GM23338 (cell line): ENCODE results near the gene FAM200C. TPM values are rescaled to one million over a fixed set of nuclear protein-coding genes. Genes with fewer than 3 reads are reported as not detected.
A peak's percentile ranks its signal among the peaks of the same experiment; 100 is the strongest.

Experiments used
- ATAC-seq: fragments of 200-7000 bp; cut with Tn5 transposase; 3 replicates; pipeline ENCODE4 v1.9.1; 2020
- DNase-seq: peaks from one replicate; pipeline ENCODE4 v3.0.0-alpha.2; 2015; ENCODE audit warnings: low spot score
- H2AFZ ChIP-seq: fragments of 200-600 bp; sonication (generic); 2 replicates; pipeline ENCODE4 v1.8.0; 2016; ENCODE audit warnings: antibody characterized with exemption, mild to moderate bottlenecking, moderate library complexity
- H3F3A ChIP-seq: fragments of 200-600 bp; sonication (generic); replicated peaks from 2 replicates; pipeline ENCODE4 v1.8.0; 2017; ENCODE audit warnings: antibody characterized with exemption, mixed run types, low read depth
- H3K27ac ChIP-seq: fragments of 200-600 bp; sonication (generic); 2 replicates; pipeline ENCODE4 v1.6.1; 2016; ENCODE audit warnings: low read depth
- H3K27me3 ChIP-seq: fragments of 200-600 bp; sonication (generic); 2 replicates; pipeline ENCODE4 v1.8.0; 2016; ENCODE audit warnings: mild to moderate bottlenecking, mixed run types, moderate library complexity; ENCODE audit not compliant: insufficient read depth
- H3K36me3 ChIP-seq: fragments of 200-600 bp; sonication (generic); 2 replicates; pipeline ENCODE4 v1.8.0; 2016; ENCODE audit warnings: mild to moderate bottlenecking; ENCODE audit not compliant: insufficient read depth
- H3K4me1 ChIP-seq: fragments of 200-600 bp; sonication (generic); 2 replicates; pipeline ENCODE4 v1.8.0; 2016; ENCODE audit warnings: mild to moderate bottlenecking, moderate library complexity; ENCODE audit not compliant: insufficient read depth
- H3K4me2 ChIP-seq: fragments of 200-600 bp; sonication (generic); 2 replicates; pipeline ENCODE4 v1.7.1; 2017; ENCODE audit warnings: mixed run types
- H3K4me3 ChIP-seq: fragments of 200-600 bp; sonication (generic); 2 replicates; pipeline ENCODE4 v1.6.1; 2016; ENCODE audit warnings: mixed run types
- H3K79me2 ChIP-seq: fragments of 200-600 bp; sonication (generic); replicated peaks from 2 replicates; pipeline ENCODE4 v1.8.0; 2017; ENCODE audit warnings: mild to moderate bottlenecking; ENCODE audit not compliant: insufficient read depth
- H3K9me2 ChIP-seq: fragments of 200-600 bp; sonication (generic); 2 replicates; pipeline ENCODE4 v1.8.0; 2017; ENCODE audit not compliant: insufficient read depth
- H4K20me1 ChIP-seq: fragments of 200-600 bp; sonication (generic); replicated peaks from 2 replicates; pipeline ENCODE4 v1.8.0; 2017; ENCODE audit warnings: mild to moderate bottlenecking; ENCODE audit not compliant: insufficient read depth
- H3K27ac Mint-ChIP-seq: 2 replicates; pipeline ENCODE4 v1.8.0; 2020; ENCODE audit warnings: inconsistent platforms, mild to moderate bottlenecking, moderate library complexity, mixed read lengths
- H3K27me3 Mint-ChIP-seq: 3 replicates; pipeline ENCODE4 v1.8.0; 2022; ENCODE audit warnings: low read depth, mild to moderate bottlenecking, moderate library complexity, mixed read lengths, inconsistent platforms; ENCODE audit not compliant: insufficient read depth, poor library complexity
- H3K36me3 Mint-ChIP-seq: 3 replicates; pipeline ENCODE4 v1.8.0; 2021; ENCODE audit warnings: low read depth, mild to moderate bottlenecking, inconsistent platforms, moderate library complexity, mixed read lengths
- H3K4me1 Mint-ChIP-seq: 3 replicates; pipeline ENCODE4 v1.8.0; 2020; ENCODE audit warnings: mild to moderate bottlenecking, inconsistent platforms, mixed read lengths
- H3K4me3 Mint-ChIP-seq: 3 replicates; pipeline ENCODE4 v1.8.0; 2021; ENCODE audit warnings: moderate library complexity, mild to moderate bottlenecking, inconsistent platforms, mixed read lengths
- H3K9me3 Mint-ChIP-seq: 3 replicates; pipeline ENCODE4 v1.8.0; 2020; ENCODE audit warnings: moderate library complexity, mild to moderate bottlenecking, inconsistent platforms, mixed read lengths
- CREB1 ChIP-seq: fragments of 250-450 bp; sonication (Bioruptor Pico); IDR thresholded peaks from 2 replicates; pipeline ENCODE4 v1.5.0; 2020; ENCODE audit warnings: low read depth, mild to moderate bottlenecking, moderate library complexity
- EZH2 ChIP-seq: fragments of 200-600 bp; sonication (generic); IDR thresholded peaks from one replicate; pipeline ENCODE4 v1.8.0; 2017; ENCODE audit warnings: antibody characterized with exemption, mild to moderate bottlenecking, low read depth; ENCODE audit not compliant: unreplicated experiment
- JUNB ChIP-seq: IDR thresholded peaks from one replicate; pipeline ENCODE4 v1.6.1; 2016; ENCODE audit warnings: antibody characterized with exemption; ENCODE audit not compliant: unreplicated experiment
- NANOG ChIP-seq: IDR thresholded peaks from 2 replicates; pipeline ENCODE4 v1.6.1; 2016; ENCODE audit warnings: antibody characterized with exemption, borderline replicate concordance
- POLR2AphosphoS5 ChIP-seq: IDR thresholded peaks from 2 replicates; pipeline ENCODE4 v1.6.1; 2016; ENCODE audit warnings: antibody characterized with exemption, low read depth
- STAT1 ChIP-seq: IDR thresholded peaks from one replicate; pipeline ENCODE4 v1.6.1; 2016; ENCODE audit warnings: antibody characterized with exemption; ENCODE audit not compliant: unreplicated experiment
- ZNF331 ChIP-seq: fragments of 250-450 bp; sonication (Bioruptor Pico); IDR thresholded peaks from 2 replicates; pipeline ENCODE4 v1.5.0; 2020; ENCODE audit warnings: low read depth, mild to moderate bottlenecking, moderate library complexity
- long read RNA-seq: library from polyadenylated mRNA; unstranded; transcript quantifications from one replicate; pipeline ENCODE4 v2.0.0, GENCODE V29; 2020; ENCODE audit not compliant: unreplicated experiment
- polyA plus RNA-seq: library from polyadenylated mRNA; unstranded; fragments of >200 nt; fragmentation: Nextera tagmentation; extraction: Ambion mirVana; gene quantifications from 2 replicates; pipeline ENCODE4 v1.2.1, GENCODE V29; 2016
- total RNA-seq: library from RNA; depleted of rRNA; stranded (reverse); fragments of >200 nt; shearing (Covaris generic); gene quantifications from 2 replicates; pipeline ENCODE4 v1.2.3, GENCODE V29; 2014; rRNA removed
- TF ChIP-seq, protein P1 (sequence below): fragments of 250-450 bp; sonication (Bioruptor Pico); IDR thresholded peaks from 2 replicates; pipeline ENCODE4 v1.5.0; 2020; ENCODE audit warnings: mild to moderate bottlenecking, moderate library complexity
- TF ChIP-seq, protein P2 (sequence below): IDR thresholded peaks from 2 replicates; pipeline ENCODE4 v1.6.1; 2016; ENCODE audit warnings: antibody characterized with exemption

FAM200C gene
- total RNA-seq (6.9 and 7.4 TPM in 2 replicates), polyA plus RNA-seq (3.3 and 4.6 TPM in 2 replicates)
- long read RNA-seq, partial matches to known transcripts: 0 of 7 reads
- long read RNA-seq, other reads (novel, unspliced or antisense): 2 of 7 reads

DNA sequence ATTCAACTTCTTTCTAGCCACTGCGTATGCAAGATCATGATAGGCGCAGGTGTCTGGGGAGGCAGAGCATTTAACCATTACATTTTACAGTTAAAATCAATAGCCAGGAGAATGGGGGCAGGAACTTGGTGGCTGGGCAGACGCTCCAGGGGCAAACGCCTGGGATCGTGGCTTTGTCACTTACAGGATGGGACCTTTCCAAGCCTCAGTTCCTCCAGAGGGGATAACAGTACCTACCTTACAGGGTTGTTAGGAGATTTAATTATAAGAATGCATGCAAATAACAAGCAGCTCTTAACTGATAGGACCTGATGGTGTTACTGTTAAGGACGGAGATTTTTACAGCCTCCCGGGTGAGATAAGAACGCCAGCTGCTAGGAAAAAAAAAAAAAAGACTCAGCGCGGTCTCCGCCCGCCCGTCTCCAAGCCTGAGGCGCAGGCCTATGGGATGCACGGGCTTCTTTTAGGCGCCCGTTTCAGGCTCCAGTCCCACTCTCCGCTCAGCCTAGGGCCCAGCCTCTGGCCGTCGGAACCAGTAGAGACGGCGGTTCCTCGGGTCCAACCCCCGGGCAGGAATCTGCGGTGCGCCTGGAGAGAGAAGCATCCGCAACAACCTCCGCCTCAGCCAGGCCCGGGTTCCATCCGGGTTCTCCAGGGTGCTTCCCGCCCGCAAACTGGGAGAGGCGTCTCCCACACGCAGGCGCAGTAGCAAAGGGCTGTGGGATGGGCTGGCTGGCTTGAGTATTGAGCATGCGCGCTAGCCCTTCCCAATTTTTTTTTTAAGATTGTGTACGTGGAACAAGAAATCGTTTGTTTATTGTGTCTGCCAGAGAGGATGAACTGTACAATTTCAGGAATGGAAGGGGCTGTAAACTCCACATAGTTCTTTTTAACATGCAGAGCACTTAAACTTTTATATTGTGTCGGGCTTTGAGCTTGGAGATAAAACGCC, at the start of gene FAM200C:
TSS of gene FAM200C (minus strand) at position 653 of the 952 bp plus-strand sequence. CDS start 4,564 bp downstream, outside the sequence.
- no peaks in the 10 kb centered on the region for H3K9me3 Mint-ChIP-seq
- TF ChIP-seq CREB1 (CRISPR knock-in tag) (no peak), NANOG (no peak), STAT1 (no peak), POLR2AphosphoS5 (peak; percentile 94), JUNB (no peak)
- H3K4me1 Mint-ChIP-seq: peaks cover 11% of the 10 kb centered on the region; the same call in 2 of the 3 replicates
- Histone ChIP-seq H3F3A (no peaks in the 10 kb centered on the region), H3K36me3 (peaks cover 5% of the 10 kb centered on the region), H3K4me3 (peak within 1 kb of the TSS; percentile 69), H3K9me2 (no peaks in the 10 kb centered on the region), H2AFZ (peak within 1 kb of the TSS; percentile 61; the same call in 1 of the 2 replicates), H3K4me2 (peak within 1 kb of the TSS; percentile 86), H3K27ac (peak within 1 kb of the TSS; percentile 86), H3K4me1 (peaks cover 8% of the 10 kb centered on the region), H3K79me2 (peaks cover 18% of the 10 kb centered on the region), H3K27me3 (no peaks in the 10 kb centered on the region), H4K20me1 (no peaks in the 10 kb centered on the region)
- peaks cover 4% of the 10 kb centered on the region for H3K27me3 Mint-ChIP-seq
- peak within 1 kb of the TSS; percentile 84 for H3K4me3 Mint-ChIP-seq
- peak; percentile 96 for DNase-seq
- ATAC-seq: peak; percentile 97
- peaks cover 20% of the 10 kb centered on the region; the same call in 2 of the 3 replicates for H3K36me3 Mint-ChIP-seq
- H3K27ac Mint-ChIP-seq: peak within 1 kb of the TSS; percentile 95

DNA sequence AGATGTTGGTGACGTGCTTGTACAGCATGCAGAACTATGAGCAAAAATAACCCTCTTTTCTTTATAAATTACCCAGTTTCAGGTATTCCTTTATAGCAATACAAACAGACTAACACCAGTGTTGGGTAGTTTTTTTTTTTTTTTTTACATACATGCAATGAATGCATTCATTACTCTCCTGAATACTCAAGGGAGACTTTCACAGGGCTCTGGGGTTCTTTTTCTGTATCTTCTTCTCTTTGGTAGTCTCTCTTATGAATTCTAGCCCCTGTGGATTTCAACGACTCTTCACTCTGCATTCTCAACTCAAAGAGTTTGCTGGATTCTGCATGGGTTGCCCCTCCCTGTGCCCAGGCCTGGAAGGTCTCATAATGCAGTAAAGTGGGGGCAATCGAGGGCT, 49.6 kb upstream of the FAM200C start:
- Histone ChIP-seq H4K20me1 (no peaks in the 10 kb centered on the region), H3K79me2 (no peaks in the 10 kb centered on the region), H3K4me3 (no peak overlapping the region), H3F3A (no peaks in the 10 kb centered on the region), H3K9me2 (no peaks in the 10 kb centered on the region; the same call in 1 of the 2 replicates), H3K27ac (no peak overlapping the region), H3K27me3 (no peaks in the 10 kb centered on the region), H3K4me1 (no peaks in the 10 kb centered on the region), H2AFZ (no peak overlapping the region), H3K36me3 (no peaks in the 10 kb centered on the region), H3K4me2 (no peak overlapping the region)
- no peaks in the 10 kb centered on the region for H3K4me1 Mint-ChIP-seq
- DNase-seq: no peak
- no peak overlapping the region for H3K27ac Mint-ChIP-seq
- no peak for ATAC-seq
- H3K4me3 Mint-ChIP-seq: no peak overlapping the region
- H3K27me3 Mint-ChIP-seq: no peaks in the 10 kb centered on the region
- H3K9me3 Mint-ChIP-seq: no peaks in the 10 kb centered on the region; the same call in 1 of the 3 replicates
- H3K36me3 Mint-ChIP-seq: no peaks in the 10 kb centered on the region
- TF ChIP-seq, protein P1, sequence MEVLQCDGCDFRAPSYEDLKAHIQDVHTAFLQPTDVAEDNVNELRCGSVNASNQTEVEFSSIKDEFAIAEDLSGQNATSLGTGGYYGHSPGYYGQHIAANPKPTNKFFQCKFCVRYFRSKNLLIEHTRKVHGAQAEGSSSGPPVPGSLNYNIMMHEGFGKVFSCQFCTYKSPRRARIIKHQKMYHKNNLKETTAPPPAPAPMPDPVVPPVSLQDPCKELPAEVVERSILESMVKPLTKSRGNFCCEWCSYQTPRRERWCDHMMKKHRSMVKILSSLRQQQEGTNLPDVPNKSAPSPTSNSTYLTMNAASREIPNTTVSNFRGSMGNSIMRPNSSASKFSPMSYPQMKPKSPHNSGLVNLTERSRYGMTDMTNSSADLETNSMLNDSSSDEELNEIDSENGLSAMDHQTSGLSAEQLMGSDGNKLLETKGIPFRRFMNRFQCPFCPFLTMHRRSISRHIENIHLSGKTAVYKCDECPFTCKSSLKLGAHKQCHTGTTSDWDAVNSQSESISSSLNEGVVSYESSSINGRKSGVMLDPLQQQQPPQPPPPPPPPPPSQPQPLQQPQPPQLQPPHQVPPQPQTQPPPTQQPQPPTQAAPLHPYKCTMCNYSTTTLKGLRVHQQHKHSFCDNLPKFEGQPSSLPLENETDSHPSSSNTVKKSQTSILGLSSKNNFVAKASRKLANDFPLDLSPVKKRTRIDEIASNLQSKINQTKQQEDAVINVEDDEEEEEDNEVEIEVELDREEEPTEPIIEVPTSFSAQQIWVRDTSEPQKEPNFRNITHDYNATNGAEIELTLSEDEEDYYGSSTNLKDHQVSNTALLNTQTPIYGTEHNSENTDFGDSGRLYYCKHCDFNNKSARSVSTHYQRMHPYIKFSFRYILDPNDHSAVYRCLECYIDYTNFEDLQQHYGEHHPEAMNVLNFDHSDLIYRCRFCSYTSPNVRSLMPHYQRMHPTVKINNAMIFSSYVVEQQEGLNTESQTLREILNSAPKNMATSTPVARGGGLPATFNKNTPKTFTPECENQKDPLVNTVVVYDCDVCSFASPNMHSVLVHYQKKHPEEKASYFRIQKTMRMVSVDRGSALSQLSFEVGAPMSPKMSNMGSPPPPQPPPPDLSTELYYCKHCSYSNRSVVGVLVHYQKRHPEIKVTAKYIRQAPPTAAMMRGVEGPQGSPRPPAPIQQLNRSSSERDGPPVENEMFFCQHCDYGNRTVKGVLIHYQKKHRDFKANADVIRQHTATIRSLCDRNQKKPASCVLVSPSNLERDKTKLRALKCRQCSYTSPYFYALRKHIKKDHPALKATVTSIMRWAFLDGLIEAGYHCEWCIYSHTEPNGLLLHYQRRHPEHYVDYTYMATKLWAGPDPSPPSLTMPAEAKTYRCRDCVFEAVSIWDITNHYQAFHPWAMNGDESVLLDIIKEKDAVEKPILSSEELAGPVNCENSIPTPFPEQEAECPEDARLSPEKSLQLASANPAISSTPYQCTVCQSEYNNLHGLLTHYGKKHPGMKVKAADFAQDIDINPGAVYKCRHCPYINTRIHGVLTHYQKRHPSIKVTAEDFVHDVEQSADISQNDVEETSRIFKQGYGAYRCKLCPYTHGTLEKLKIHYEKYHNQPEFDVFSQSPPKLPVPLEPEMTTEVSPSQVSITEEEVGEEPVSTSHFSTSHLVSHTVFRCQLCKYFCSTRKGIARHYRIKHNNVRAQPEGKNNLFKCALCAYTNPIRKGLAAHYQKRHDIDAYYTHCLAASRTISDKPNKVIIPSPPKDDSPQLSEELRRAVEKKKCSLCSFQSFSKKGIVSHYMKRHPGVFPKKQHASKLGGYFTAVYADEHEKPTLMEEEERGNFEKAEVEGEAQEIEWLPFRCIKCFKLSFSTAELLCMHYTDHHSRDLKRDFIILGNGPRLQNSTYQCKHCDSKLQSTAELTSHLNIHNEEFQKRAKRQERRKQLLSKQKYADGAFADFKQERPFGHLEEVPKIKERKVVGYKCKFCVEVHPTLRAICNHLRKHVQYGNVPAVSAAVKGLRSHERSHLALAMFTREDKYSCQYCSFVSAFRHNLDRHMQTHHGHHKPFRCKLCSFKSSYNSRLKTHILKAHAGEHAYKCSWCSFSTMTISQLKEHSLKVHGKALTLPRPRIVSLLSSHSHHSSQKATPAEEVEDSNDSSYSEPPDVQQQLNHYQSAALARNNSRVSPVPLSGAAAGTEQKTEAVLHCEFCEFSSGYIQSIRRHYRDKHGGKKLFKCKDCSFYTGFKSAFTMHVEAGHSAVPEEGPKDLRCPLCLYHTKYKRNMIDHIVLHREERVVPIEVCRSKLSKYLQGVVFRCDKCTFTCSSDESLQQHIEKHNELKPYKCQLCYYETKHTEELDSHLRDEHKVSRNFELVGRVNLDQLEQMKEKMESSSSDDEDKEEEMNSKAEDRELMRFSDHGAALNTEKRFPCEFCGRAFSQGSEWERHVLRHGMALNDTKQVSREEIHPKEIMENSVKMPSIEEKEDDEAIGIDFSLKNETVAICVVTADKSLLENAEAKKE (CRISPR knock-in tag): no peak
- TF ChIP-seq POLR2AphosphoS5: no peak
- TF ChIP-seq STAT1: no peak
- TF ChIP-seq, protein P2, sequence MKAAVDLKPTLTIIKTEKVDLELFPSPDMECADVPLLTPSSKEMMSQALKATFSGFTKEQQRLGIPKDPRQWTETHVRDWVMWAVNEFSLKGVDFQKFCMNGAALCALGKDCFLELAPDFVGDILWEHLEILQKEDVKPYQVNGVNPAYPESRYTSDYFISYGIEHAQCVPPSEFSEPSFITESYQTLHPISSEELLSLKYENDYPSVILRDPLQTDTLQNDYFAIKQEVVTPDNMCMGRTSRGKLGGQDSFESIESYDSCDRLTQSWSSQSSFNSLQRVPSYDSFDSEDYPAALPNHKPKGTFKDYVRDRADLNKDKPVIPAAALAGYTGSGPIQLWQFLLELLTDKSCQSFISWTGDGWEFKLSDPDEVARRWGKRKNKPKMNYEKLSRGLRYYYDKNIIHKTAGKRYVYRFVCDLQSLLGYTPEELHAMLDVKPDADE: no peak
- no peak for TF ChIP-seq NANOG
- TF ChIP-seq ZNF331: no peak
- TF ChIP-seq EZH2: no peak
- TF ChIP-seq CREB1 (CRISPR knock-in tag): no peak
